ENCODE data around the gene C6orf136.

Gene C6orf136

GRCh38 chr6:30601436-30601814 lies 45.5 kb upstream of the C6orf136 start:
- no peak for DNase-seq (ENCODE audit: low spot score)
- in situ Hi-C loops (cut with MboI; ENCODE audit: low sequenced_read_pairs, unreplicated experiment) = no loop called here
- no peak for TF ChIP-seq CTCF (IDR thresholded peaks at IDR 0.05; ENCODE audit: borderline replicate concordance, control extremely low read depth, extremely low read depth, insufficient read depth, missing control alignments)

- no peak for TF ChIP-seq CTCF (IDR thresholded peaks at IDR 0.05; ENCODE audit: borderline replicate concordance, control extremely low read depth, extremely low read depth, insufficient read depth, missing control alignments)
- DNase-seq (ENCODE audit: low spot score) = no peak
- in situ Hi-C loops (cut with MboI; ENCODE audit: low sequenced_read_pairs, unreplicated experiment) = no loop called here
Measured at GRCh38 chr6:30601815-30602641, 44.9 kb upstream of the C6orf136 start.

GRCh38 chr6:30603961-30604360 lies 43.0 kb upstream of the C6orf136 start:
- no peak for TF ChIP-seq CTCF (IDR thresholded peaks at IDR 0.05; ENCODE audit: borderline replicate concordance, control extremely low read depth, extremely low read depth, insufficient read depth, missing control alignments)
- DNase-seq (ENCODE audit: low spot score) = no peak
- in situ Hi-C loops (cut with MboI; ENCODE audit: low sequenced_read_pairs, unreplicated experiment) = no loop called here

GRCh38 chr6:30610065-30610464 lies 36.9 kb upstream of the C6orf136 start:
- in situ Hi-C loops (cut with MboI; ENCODE audit: low sequenced_read_pairs, unreplicated experiment) = no loop called here
- no peak for DNase-seq (ENCODE audit: low spot score)
- no peak for TF ChIP-seq CTCF (IDR thresholded peaks at IDR 0.05; ENCODE audit: borderline replicate concordance, control extremely low read depth, extremely low read depth, insufficient read depth, missing control alignments)

GRCh38 chr6:30611150-30611855 lies 35.6 kb upstream of the C6orf136 start:
- no peak for DNase-seq (ENCODE audit: low spot score)
- in situ Hi-C loops (cut with MboI; ENCODE audit: low sequenced_read_pairs, unreplicated experiment) = no loop called here
- no peak for TF ChIP-seq CTCF (IDR thresholded peaks at IDR 0.05; ENCODE audit: borderline replicate concordance, control extremely low read depth, extremely low read depth, insufficient read depth, missing control alignments)

GRCh38 chr6:30611856-30612194 lies 35.1 kb upstream of the C6orf136 start:
- TF ChIP-seq CTCF (IDR thresholded peaks at IDR 0.05; ENCODE audit: borderline replicate concordance, control extremely low read depth, extremely low read depth, insufficient read depth, missing control alignments) = no peak
- DNase-seq (ENCODE audit: low spot score) = no peak
- in situ Hi-C loops (cut with MboI; ENCODE audit: low sequenced_read_pairs, unreplicated experiment) = no loop called here

Measured in GM13976 (cell line).